Transverse colon (tissue), 4 donors: Measurements from ENCODE around the gene MEX3C. TPM values are rescaled to one million over a fixed set of nuclear protein-coding genes. Genes with fewer than 3 reads are reported as not detected.

Experiments
- DNase-seq: peaks from one replicate; pipeline ENCODE4 v3.0.0-alpha.2; 2019
- H3K27ac ChIP-seq, 4 donors: fragments of 200-600 bp; sonication (generic); 2 replicates each; pipeline ENCODE4 v1.5.1; 2016 to 2018; ENCODE audit warnings: inconsistent platforms in 4 of 4
- H3K27me3 ChIP-seq: fragments of 200-600 bp; sonication (generic); 2 replicates; pipeline ENCODE4 v1.5.1; 2017; ENCODE audit warnings: inconsistent platforms
- H3K36me3 ChIP-seq, 4 donors: fragments of 200-600 bp; sonication (generic); 2 replicates each; pipeline ENCODE4 v1.5.1; 2017 to 2019; ENCODE audit warnings: inconsistent platforms in 4 of 4
- H3K4me1 ChIP-seq, 4 donors: fragments of 200-600 bp; sonication (generic); 2 replicates each; pipeline ENCODE4 v1.5.1; 2017 to 2020; ENCODE audit warnings: inconsistent platforms in 4 of 4
- H3K4me3 ChIP-seq, 4 donors: fragments of 200-600 bp; sonication (generic); 1 replicate in 1 of 4; 2 replicates in 3 of 4; pipeline versions ENCODE4 v1.5.1 to v1.6.1; 2017 to 2019; ENCODE audit warnings: inconsistent platforms in 4 of 4
- H3K9me3 ChIP-seq, 2 donors: fragments of 200-600 bp; sonication (generic); 2 replicates each; pipeline ENCODE4 v1.5.1; 2017 to 2019; ENCODE audit warnings: inconsistent platforms in 2 of 2
- EP300 ChIP-seq: sonication (generic); formaldehyde crosslinking; IDR thresholded peaks from one replicate; pipeline ENCODE4 v1.6.1; 2017; ENCODE audit warnings: antibody characterized with exemption, low read depth
- POLR2A ChIP-seq: fragments of 450-650 bp; IDR thresholded peaks from one replicate; pipeline ENCODE4 v1.6.1; 2016; ENCODE audit warnings: antibody characterized with exemption, mild to moderate bottlenecking, moderate library complexity
- POLR2AphosphoS5 ChIP-seq, 3 donors: sonication (generic); formaldehyde crosslinking; IDR thresholded peaks; one replicate each; pipeline ENCODE4 v1.6.1; 2016; ENCODE audit warnings: antibody characterized with exemption in 3 of 3
- WGBS, 2 donors: methylation state at CpG; one replicate each; pipeline ENCODE4 v1.1.5; 2018; ENCODE audit warnings: low coverage in 1 of 2; 5-methylcytosine and 5-hydroxymethylcytosine counted together
- in situ Hi-C, 4 donors: fragments of 200-750 bp; cut with MboI; loops; one replicate each; pipeline versions ENCODE4 v1.15.0 to v1.15.1; 2017; ENCODE audit warnings: low sequenced_read_pairs in 3 of 4, low pct_ligation_motif_present in 1 of 4, low pct_unique_long_range_greater_than_20kb in 1 of 4
- intact Hi-C: fragments of 100-400 bp; cut with DNase I; formaldehyde crosslinking; loops from one replicate; pipeline ENCODE4 v1.15.1; 2023; ENCODE audit warnings: low total_unique reads
- total RNA-seq, 4 donors: library from RNA; depleted of rRNA; stranded (reverse); fragments of >200 nt; gene quantifications; one replicate each; pipeline ENCODE4 v1.1.0, GENCODE V29; 2016
- TF ChIP-seq, protein P1 (sequence below), 5 experiments: fragments of 200-600 bp in 3 of 5; fragments of 450-650 bp in 2 of 5; sonication (generic) in 3 of 5; IDR thresholded peaks; 1 replicate in 2 of 5; 2 replicates in 3 of 5; pipeline ENCODE4 v1.5.1; 2016 to 2017; ENCODE audit warnings: antibody characterized with exemption in 5 of 5, inconsistent platforms in 3 of 5, mild to moderate bottlenecking in 2 of 5, moderate library complexity in 1 of 5

MEX3C gene
- 10 to 100 TPM; 11.3 to 27.8 (median 24.2) TPM for total RNA-seq

- 0 to 1% methylated on average over 5 to 47 of the region's 51 CpGs for WGBS, 2 donors
- H3K27ac ChIP-seq: peak within 1 kb of the TSS; percentile 98 to 99 (median 99)
- no peaks in the 10 kb centered on the region for H3K36me3 ChIP-seq
- peak; percentile 100 for DNase-seq
- in situ Hi-C loops: no loop called here
- TF ChIP-seq POLR2A (peak; percentile 71), EP300 (no peak), POLR2AphosphoS5 (IDR thresholded peaks at IDR 0.05) (peak; percentile 82 to 88 (median 84))
- TF ChIP-seq, protein P1, sequence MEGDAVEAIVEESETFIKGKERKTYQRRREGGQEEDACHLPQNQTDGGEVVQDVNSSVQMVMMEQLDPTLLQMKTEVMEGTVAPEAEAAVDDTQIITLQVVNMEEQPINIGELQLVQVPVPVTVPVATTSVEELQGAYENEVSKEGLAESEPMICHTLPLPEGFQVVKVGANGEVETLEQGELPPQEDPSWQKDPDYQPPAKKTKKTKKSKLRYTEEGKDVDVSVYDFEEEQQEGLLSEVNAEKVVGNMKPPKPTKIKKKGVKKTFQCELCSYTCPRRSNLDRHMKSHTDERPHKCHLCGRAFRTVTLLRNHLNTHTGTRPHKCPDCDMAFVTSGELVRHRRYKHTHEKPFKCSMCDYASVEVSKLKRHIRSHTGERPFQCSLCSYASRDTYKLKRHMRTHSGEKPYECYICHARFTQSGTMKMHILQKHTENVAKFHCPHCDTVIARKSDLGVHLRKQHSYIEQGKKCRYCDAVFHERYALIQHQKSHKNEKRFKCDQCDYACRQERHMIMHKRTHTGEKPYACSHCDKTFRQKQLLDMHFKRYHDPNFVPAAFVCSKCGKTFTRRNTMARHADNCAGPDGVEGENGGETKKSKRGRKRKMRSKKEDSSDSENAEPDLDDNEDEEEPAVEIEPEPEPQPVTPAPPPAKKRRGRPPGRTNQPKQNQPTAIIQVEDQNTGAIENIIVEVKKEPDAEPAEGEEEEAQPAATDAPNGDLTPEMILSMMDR (IDR thresholded peaks at IDR 0.05): peak; percentile 22 to 40 (median 33)
- H3K9me3 ChIP-seq: no peaks in the 10 kb centered on the region
- H3K4me1 ChIP-seq: peaks cover 21 to 32% (median 24%) of the 10 kb centered on the region in 4 donors
- H3K4me3 ChIP-seq: peak within 1 kb of the TSS; percentile 65 to 99 (median 98)
- intact Hi-C loops: no loop called here
- no peaks in the 10 kb centered on the region for H3K27me3 ChIP-seq
These were observed at the start of gene MEX3C for GRCh38 chr18:51197661-51198424. Gene MEX3C, minus strand, starts transcription at chr18:51197681. Its CDS starts 361 bp downstream, at chr18:51197320.

GRCh38 chr18:51241226-51241625 is 43.7 kb upstream of the MEX3C start:
- in situ Hi-C loops: no loop called here
- no peak for DNase-seq
- H3K4me3 ChIP-seq: no peak overlapping the region
- no peak overlapping the region for H3K27ac ChIP-seq
- 56 to 95% methylated on average over 3 of the region's 3 CpGs for WGBS, 2 donors
- intact Hi-C loops: no loop called here
- H3K27me3 ChIP-seq: no peaks in the 10 kb centered on the region
- H3K4me1 ChIP-seq: no peaks in the 10 kb centered on the region
- no peak for TF ChIP-seq POLR2AphosphoS5 (IDR thresholded peaks at IDR 0.05)
- no peak for TF ChIP-seq EP300
- TF ChIP-seq, protein P1 (IDR thresholded peaks at IDR 0.05): no peak
- no peak for TF ChIP-seq POLR2A
- no peaks in the 10 kb centered on the region for H3K36me3 ChIP-seq
- H3K9me3 ChIP-seq: no peaks in the 10 kb centered on the region

- Histone ChIP-seq H3K4me3 (no peak overlapping the region), H3K9me3 (no peaks in the 10 kb centered on the region), H3K4me1 (no peaks in the 10 kb centered on the region), H3K27ac (no peak overlapping the region), H3K27me3 (no peaks in the 10 kb centered on the region), H3K36me3 (no peaks in the 10 kb centered on the region)
- WGBS, 2 donors: 62 to 64% methylated on average over 2 of the region's 2 CpGs
- DNase-seq: no peak
- no peak for TF ChIP-seq EP300
- intact Hi-C loops (no loop called here), in situ Hi-C loops (no loop called here)
These were observed 38.7 kb upstream of the MEX3C start for GRCh38 chr18:51236225-51236624.

GRCh38 chr18:51235009-51235789 is 37.7 kb upstream of the MEX3C start:
- in situ Hi-C loops: no loop called here
- Histone ChIP-seq H3K27ac (no peak overlapping the region), H3K9me3 (no peaks in the 10 kb centered on the region), H3K4me3 (no peak overlapping the region), H3K27me3 (no peaks in the 10 kb centered on the region), H3K36me3 (no peaks in the 10 kb centered on the region), H3K4me1 (no peaks in the 10 kb centered on the region)
- WGBS, 2 donors: 57 to 60% methylated on average over 6 of the region's 6 CpGs
- TF ChIP-seq, protein P1 (IDR thresholded peaks at IDR 0.05): no peak
- no peak for TF ChIP-seq EP300
- no peak for TF ChIP-seq POLR2A
- TF ChIP-seq POLR2AphosphoS5 (IDR thresholded peaks at IDR 0.05): no peak
- no peak for DNase-seq
- intact Hi-C loops: no loop called here
